ENCODE results near the gene PTPRN.

PTPRN gene

DNA sequence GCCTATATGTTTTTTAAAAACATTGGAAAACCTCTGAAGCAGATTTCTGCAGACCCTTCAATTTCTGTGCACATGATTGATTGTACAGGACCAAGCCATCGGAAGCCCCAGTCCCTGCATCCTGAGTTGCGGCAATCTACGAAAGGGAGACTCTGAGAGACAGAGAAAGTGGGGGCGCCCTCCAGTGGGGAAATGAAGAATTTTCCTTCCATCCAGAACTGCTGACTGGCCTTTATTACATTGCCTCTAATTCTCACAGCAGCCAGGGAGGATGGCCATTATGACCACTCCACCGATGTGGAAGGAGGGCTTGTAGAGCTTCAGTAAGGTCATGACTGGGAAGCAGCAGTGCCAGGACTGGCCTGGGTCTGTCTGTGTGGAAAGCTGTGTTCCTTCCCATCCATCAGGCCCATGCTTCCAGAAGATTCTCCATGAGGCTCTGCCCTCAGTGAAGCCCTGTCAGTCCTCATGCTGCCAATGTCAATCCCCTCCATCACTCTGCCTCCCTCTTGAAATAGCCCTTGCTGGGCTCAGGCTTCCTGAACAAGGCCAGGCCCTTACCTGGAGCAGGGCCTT lies 43.3 kb upstream of the PTPRN start:
- Histone ChIP-seq H4K8ac (ENCODE audit: low read depth, low read length) (no peak overlapping the region), H3K36me3 (ENCODE audit: control insufficient read depth, insufficient read depth, low read length) (no peaks in the 10 kb centered on the region), H3K79me2 (ENCODE audit: control insufficient read depth, insufficient read depth, low read length) (no peaks in the 10 kb centered on the region), H3K9ac (ENCODE audit: low read length) (no peak overlapping the region), H2AK5ac (ENCODE audit: low read length) (no peak overlapping the region), H2BK15ac (replicated peaks; ENCODE audit: low read depth) (no peak overlapping the region), H3K4me3 (ENCODE audit: low read length) (no peak overlapping the region), H3K4ac (ENCODE audit: low read depth, low read length) (no peak overlapping the region), H3K27ac (ENCODE audit: low read depth, low read length) (no peak overlapping the region), H4K5ac (ENCODE audit: low read length) (no peak overlapping the region), H3K4me1 (ENCODE audit: control insufficient read depth, low read depth, low read length) (no peaks in the 10 kb centered on the region), H3K79me1 (ENCODE audit: low read length) (no peaks in the 10 kb centered on the region), H3K56ac (ENCODE audit: low read length) (no peak overlapping the region), H3K4me2 (ENCODE audit: low read length) (no peak overlapping the region), H3K18ac (ENCODE audit: low read length) (no peak overlapping the region), H3K27me3 (ENCODE audit: insufficient read depth, low read length, poor library complexity) (no peaks in the 10 kb centered on the region), H2BK5ac (ENCODE audit: low read length) (no peak overlapping the region), H3K23ac (ENCODE audit: low read length) (no peak overlapping the region), H2BK120ac (ENCODE audit: low read depth, low read length) (no peak overlapping the region)
- DNase-seq = peak; percentile 80
- WGBS (ENCODE audit: extremely low coverage, insufficient coverage, low lambda C conversion rate) = no CpG with 5 or more reads among the region's 5 CpGs

DNA sequence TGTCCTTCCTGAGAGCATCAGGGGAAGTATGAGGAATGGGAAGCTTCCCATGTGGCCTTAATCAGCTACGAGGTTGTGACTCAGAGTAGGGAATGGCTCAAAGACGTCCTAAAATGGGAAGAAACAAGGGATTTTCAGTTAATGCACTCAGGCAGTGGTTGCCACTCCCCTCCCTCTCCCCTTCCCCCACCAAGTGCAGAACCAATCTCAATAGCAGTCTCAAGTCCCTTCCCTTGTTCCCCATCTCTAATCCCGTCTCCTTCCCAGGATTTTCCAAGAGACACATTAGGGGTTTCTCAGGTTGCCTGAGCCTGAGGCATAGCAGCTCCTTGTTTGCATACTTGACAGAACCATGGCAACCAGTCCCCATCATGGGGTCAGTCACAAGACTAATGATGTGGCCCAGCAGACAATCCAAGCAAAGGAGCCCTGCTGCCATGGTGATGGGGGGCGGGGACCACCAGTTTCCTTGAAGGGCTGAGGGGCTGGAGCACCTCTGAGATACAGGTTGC lies 41.6 kb upstream of the PTPRN start:
- H2BK5ac ChIP-seq (ENCODE audit: low read length) = no peak overlapping the region
- no peak overlapping the region for H4K8ac ChIP-seq (ENCODE audit: low read depth, low read length)
- DNase-seq = peak; percentile 89
- no peak overlapping the region for H3K4me3 ChIP-seq (ENCODE audit: low read length)
- H4K5ac ChIP-seq (ENCODE audit: low read length) = no peak overlapping the region
- H3K4me2 ChIP-seq (ENCODE audit: low read length) = no peak overlapping the region
- H3K4ac ChIP-seq (ENCODE audit: low read depth, low read length) = no peak overlapping the region
- no peaks in the 10 kb centered on the region for H3K36me3 ChIP-seq (ENCODE audit: control insufficient read depth, insufficient read depth, low read length)
- no peak overlapping the region for H3K23ac ChIP-seq (ENCODE audit: low read length)
- no peak overlapping the region for H2BK15ac ChIP-seq (replicated peaks; ENCODE audit: low read depth)
- no CpG with 5 or more reads among the region's 4 CpGs for WGBS (ENCODE audit: extremely low coverage, insufficient coverage, low lambda C conversion rate)
- H3K79me2 ChIP-seq (ENCODE audit: control insufficient read depth, insufficient read depth, low read length) = no peaks in the 10 kb centered on the region
- no peaks in the 10 kb centered on the region for H3K79me1 ChIP-seq (ENCODE audit: low read length)
- H3K56ac ChIP-seq (ENCODE audit: low read length) = no peak overlapping the region
- no peak overlapping the region for H3K9ac ChIP-seq (ENCODE audit: low read length)
- H3K18ac ChIP-seq (ENCODE audit: low read length) = no peak overlapping the region
- no peaks in the 10 kb centered on the region for H3K27me3 ChIP-seq (ENCODE audit: insufficient read depth, low read length, poor library complexity)
- no peaks in the 10 kb centered on the region for H3K4me1 ChIP-seq (ENCODE audit: control insufficient read depth, low read depth, low read length)
- H3K27ac ChIP-seq (ENCODE audit: low read depth, low read length) = no peak overlapping the region
- no peak overlapping the region for H2BK120ac ChIP-seq (ENCODE audit: low read depth, low read length)
- H2AK5ac ChIP-seq (ENCODE audit: low read length) = no peak overlapping the region

DNA sequence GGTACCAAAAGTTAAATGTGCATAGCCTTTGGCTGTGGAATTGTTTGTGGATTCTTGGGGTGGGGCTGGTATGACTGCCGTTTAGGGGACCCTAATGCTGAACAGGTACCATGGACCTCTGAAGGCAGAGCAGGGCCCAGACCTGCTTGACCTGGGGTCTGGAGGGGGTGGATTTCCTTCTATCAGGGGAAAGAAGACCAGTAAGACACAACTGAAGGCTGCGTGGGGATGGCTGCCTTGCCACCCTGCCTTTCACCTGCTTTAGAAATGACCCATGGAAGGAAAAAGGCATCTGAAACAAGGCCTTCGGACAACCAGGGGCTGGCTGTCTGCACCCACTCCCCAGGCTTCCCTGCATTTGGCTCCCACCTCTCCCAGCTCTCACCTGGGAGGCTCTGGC lies 41.0 kb upstream of the PTPRN start:
- Histone ChIP-seq H2BK5ac (ENCODE audit: low read length) (no peak overlapping the region), H3K18ac (ENCODE audit: low read length) (no peak overlapping the region), H3K27me3 (ENCODE audit: insufficient read depth, low read length, poor library complexity) (no peaks in the 10 kb centered on the region), H3K56ac (ENCODE audit: low read length) (no peak overlapping the region), H2BK120ac (ENCODE audit: low read depth, low read length) (no peak overlapping the region), H3K79me1 (ENCODE audit: low read length) (no peaks in the 10 kb centered on the region), H3K23ac (ENCODE audit: low read length) (no peak overlapping the region), H4K8ac (ENCODE audit: low read depth, low read length) (no peak overlapping the region), H3K27ac (ENCODE audit: low read depth, low read length) (no peak overlapping the region), H3K4ac (ENCODE audit: low read depth, low read length) (no peak overlapping the region), H3K79me2 (ENCODE audit: control insufficient read depth, insufficient read depth, low read length) (no peaks in the 10 kb centered on the region), H2BK15ac (replicated peaks; ENCODE audit: low read depth) (no peak overlapping the region), H3K4me3 (ENCODE audit: low read length) (no peak overlapping the region), H2AK5ac (ENCODE audit: low read length) (no peak overlapping the region), H3K4me1 (ENCODE audit: control insufficient read depth, low read depth, low read length) (no peaks in the 10 kb centered on the region), H4K5ac (ENCODE audit: low read length) (no peak overlapping the region), H3K4me2 (ENCODE audit: low read length) (no peak overlapping the region), H3K36me3 (ENCODE audit: control insufficient read depth, insufficient read depth, low read length) (no peaks in the 10 kb centered on the region), H3K9ac (ENCODE audit: low read length) (no peak overlapping the region)
- no peak for DNase-seq
- no CpG with 5 or more reads among the region's 3 CpGs for WGBS (ENCODE audit: extremely low coverage, insufficient coverage, low lambda C conversion rate)

DNA sequence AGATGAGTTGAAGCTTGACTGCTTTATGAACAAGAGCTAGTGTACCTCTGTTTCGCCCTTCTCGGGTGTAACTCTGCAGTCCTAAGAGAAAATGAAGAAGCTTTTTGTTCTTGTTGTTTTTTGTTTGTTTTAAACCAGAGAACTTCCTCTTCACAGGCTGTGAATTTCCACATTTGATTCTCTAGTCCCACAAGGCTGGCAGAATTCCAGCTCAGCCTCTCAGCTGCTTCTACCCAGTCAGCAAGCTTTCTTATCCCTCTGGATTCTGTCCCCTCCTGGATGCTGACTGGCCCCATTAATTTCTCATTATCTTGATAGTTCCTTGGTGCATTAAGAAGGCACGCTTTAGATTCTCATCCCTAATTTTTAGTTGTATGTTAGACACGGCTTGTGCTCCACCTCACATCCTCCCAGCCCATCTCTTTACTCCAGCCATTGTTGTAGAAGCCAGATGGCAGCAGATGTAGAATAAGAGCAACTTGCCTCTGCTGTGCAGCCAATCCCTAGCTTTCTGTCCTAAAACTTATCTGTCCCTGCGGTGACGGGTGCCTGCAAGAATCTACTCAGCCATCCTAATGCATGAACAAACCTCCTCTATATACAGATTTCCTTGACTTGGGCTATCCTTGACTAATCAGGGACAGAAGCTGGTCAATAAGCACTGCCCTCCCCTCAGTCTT lies 35.7 kb upstream of the PTPRN start:
- H3K9ac ChIP-seq (ENCODE audit: low read length) = no peak overlapping the region
- no peak overlapping the region for H2BK15ac ChIP-seq (replicated peaks; ENCODE audit: low read depth)
- no peak overlapping the region for H2BK5ac ChIP-seq (ENCODE audit: low read length)
- H4K5ac ChIP-seq (ENCODE audit: low read length) = no peak overlapping the region
- H3K36me3 ChIP-seq (ENCODE audit: control insufficient read depth, insufficient read depth, low read length) = no peaks in the 10 kb centered on the region
- H3K4me2 ChIP-seq (ENCODE audit: low read length) = no peak overlapping the region
- H3K79me1 ChIP-seq (ENCODE audit: low read length) = no peaks in the 10 kb centered on the region
- no peaks in the 10 kb centered on the region for H3K4me1 ChIP-seq (ENCODE audit: control insufficient read depth, low read depth, low read length)
- H3K79me2 ChIP-seq (ENCODE audit: control insufficient read depth, insufficient read depth, low read length) = no peaks in the 10 kb centered on the region
- no CpG with 5 or more reads among the region's 6 CpGs for WGBS (ENCODE audit: extremely low coverage, insufficient coverage, low lambda C conversion rate)
- H4K8ac ChIP-seq (ENCODE audit: low read depth, low read length) = no peak overlapping the region
- DNase-seq = no peak
- no peaks in the 10 kb centered on the region for H3K27me3 ChIP-seq (ENCODE audit: insufficient read depth, low read length, poor library complexity)
- no peak overlapping the region for H3K4ac ChIP-seq (ENCODE audit: low read depth, low read length)
- no peak overlapping the region for H3K23ac ChIP-seq (ENCODE audit: low read length)
- no peak overlapping the region for H3K18ac ChIP-seq (ENCODE audit: low read length)
- no peak overlapping the region for H3K27ac ChIP-seq (ENCODE audit: low read depth, low read length)
- H3K56ac ChIP-seq (ENCODE audit: low read length) = no peak overlapping the region
- no peak overlapping the region for H2AK5ac ChIP-seq (ENCODE audit: low read length)
- H3K4me3 ChIP-seq (ENCODE audit: low read length) = no peak overlapping the region
- no peak overlapping the region for H2BK120ac ChIP-seq (ENCODE audit: low read depth, low read length)

- no peak overlapping the region for H2BK15ac ChIP-seq (replicated peaks; ENCODE audit: low read depth)
- H3K18ac ChIP-seq (ENCODE audit: low read length) = no peak overlapping the region
- H3K56ac ChIP-seq (ENCODE audit: low read length) = no peak overlapping the region
- no peak overlapping the region for H3K23ac ChIP-seq (ENCODE audit: low read length)
- H3K4me3 ChIP-seq (ENCODE audit: low read length) = no peak overlapping the region
- H3K36me3 ChIP-seq (ENCODE audit: control insufficient read depth, insufficient read depth, low read length) = no peaks in the 10 kb centered on the region
- DNase-seq = peak; percentile 83
- no peak overlapping the region for H3K4ac ChIP-seq (ENCODE audit: low read depth, low read length)
- H3K27me3 ChIP-seq (ENCODE audit: insufficient read depth, low read length, poor library complexity) = peaks cover 15% of the 10 kb centered on the region
- H3K27ac ChIP-seq (ENCODE audit: low read depth, low read length) = no peak overlapping the region
- no peak overlapping the region for H2AK5ac ChIP-seq (ENCODE audit: low read length)
- no peaks in the 10 kb centered on the region for H3K79me2 ChIP-seq (ENCODE audit: control insufficient read depth, insufficient read depth, low read length)
- no peaks in the 10 kb centered on the region for H3K79me1 ChIP-seq (ENCODE audit: low read length)
- H2BK120ac ChIP-seq (ENCODE audit: low read depth, low read length) = no peak overlapping the region
- no peak overlapping the region for H4K8ac ChIP-seq (ENCODE audit: low read depth, low read length)
- H3K4me1 ChIP-seq (ENCODE audit: control insufficient read depth, low read depth, low read length) = no peaks in the 10 kb centered on the region
- no CpG with 5 or more reads among the region's 5 CpGs for WGBS (ENCODE audit: extremely low coverage, insufficient coverage, low lambda C conversion rate)
- no peak overlapping the region for H2BK5ac ChIP-seq (ENCODE audit: low read length)
- no peak overlapping the region for H4K5ac ChIP-seq (ENCODE audit: low read length)
- H3K4me2 ChIP-seq (ENCODE audit: low read length) = no peak overlapping the region
- H3K9ac ChIP-seq (ENCODE audit: low read length) = no peak overlapping the region
These were observed 26.2 kb upstream of the PTPRN start for GRCh38 chr2:219335373-219335786.

Measured in mesendoderm (in vitro differentiated cells).